GM21717 (cell line): ENCODE measurements around the gene PANX2.

Source experiments
- ATAC-seq: cut with Tn5 transposase; IDR thresholded peaks from one replicate; pipeline ENCODE4 v1.9.1; 2021; ENCODE audit warnings: mild to moderate bottlenecking, moderate library complexity; ENCODE audit not compliant: unreplicated experiment

PANX2 gene

DNA sequence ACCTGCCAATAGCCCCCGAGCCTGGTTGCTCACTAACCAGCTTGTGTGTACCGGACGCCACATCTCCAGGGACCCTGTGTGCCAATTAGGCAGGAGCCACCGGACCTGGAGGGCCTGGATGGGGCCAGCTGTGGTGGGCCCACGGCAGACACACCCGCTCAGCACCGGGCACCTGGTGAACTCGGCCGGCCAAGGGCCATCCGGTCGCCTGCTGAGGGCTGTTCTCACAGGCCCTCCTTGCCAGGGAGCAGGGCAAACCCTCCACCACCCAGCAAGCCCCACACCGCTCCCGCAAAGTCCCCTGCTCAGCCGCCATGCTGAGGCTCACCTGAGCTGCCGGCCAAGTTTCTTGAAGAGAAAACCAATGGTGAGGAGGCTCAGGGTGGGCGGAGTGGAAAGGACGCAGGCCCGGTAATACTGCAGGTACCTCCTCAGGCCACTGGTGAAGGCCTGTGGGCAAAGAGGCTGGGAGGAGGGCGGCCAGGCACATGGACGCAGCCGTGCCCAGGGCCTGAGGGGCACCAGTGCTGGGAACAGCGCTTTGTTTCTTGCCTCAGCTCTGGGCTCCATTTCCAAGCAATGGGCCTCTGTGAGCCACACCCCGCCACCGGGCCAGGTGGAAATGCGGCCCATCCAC lies 57.2 kb downstream of the PANX2 start:
- ATAC-seq: no peak

DNA sequence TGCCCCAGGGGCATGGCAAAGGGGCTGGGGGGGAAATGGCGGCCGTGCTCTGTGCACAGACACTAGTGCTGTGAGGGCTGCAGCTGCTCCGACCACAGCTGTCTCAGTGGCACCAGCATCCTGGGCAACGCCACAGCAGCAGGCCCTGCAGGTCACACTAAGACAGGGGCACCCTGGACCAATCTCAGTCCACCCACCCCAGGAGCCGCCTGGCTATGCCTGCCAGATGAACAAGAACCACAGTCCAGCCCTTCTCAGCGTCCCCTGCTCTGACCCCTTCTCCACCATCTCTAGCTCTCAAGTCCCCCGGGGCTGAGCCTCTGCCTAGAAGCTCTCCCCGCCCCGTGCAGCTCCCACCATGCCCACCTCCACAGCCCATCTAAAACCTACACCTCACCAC lies 57.8 kb downstream of the PANX2 start:
- ATAC-seq: no peak

DNA sequence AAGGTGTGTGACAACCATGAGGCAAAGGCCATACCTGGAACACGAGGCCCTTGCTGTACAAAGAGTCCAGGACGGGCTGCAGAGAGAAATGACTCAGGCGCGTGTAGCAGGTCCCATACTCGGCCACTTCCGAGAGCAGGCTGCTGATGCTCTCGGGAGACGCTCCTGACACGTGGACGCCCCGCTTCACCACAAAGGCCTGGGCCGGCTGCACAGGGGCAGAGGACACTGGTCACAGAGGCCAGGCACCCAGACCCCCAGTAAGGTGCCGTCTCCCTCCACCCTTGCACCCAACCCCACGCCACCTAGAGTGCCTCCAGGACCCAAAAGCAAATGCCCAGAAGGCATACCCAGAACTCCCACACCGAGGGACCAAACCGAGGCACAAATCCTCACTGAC lies 58.8 kb downstream of the PANX2 start:
- no peak for ATAC-seq
